ENCODE data around the gene ATP6V0C.
"Not testable (repeated sequence)": the region's sequence is repeated elsewhere in the genome, so short reads cannot be mapped to it uniquely, and the experiment has no call there.

The ATP6V0C gene

GRCh38 chr16:2476345-2476720, 37.4 kb upstream of the ATP6V0C start:
- FAIRE-seq, result no peak
- no peak for TF ChIP-seq CTCF (IDR thresholded peaks at IDR 0.05; ENCODE audit: insufficient read depth, missing control alignments)
- DNase-seq (ENCODE audit: insufficient read length, low spot score), result no peak

GRCh38 chr16:2476741-2477140, 37.0 kb upstream of the ATP6V0C start:
- FAIRE-seq (no peak), DNase-seq (ENCODE audit: insufficient read length, low spot score) (no peak)
- no peak for TF ChIP-seq CTCF (IDR thresholded peaks at IDR 0.05; ENCODE audit: insufficient read depth, missing control alignments)

GRCh38 chr16:2477327-2477726, 36.4 kb upstream of the ATP6V0C start:
- TF ChIP-seq CTCF (IDR thresholded peaks at IDR 0.05; ENCODE audit: insufficient read depth, missing control alignments), result no peak
- no peak for DNase-seq (ENCODE audit: insufficient read length, low spot score)
- FAIRE-seq, result no peak

GRCh38 chr16:2478279-2478678, 35.5 kb upstream of the ATP6V0C start:
- FAIRE-seq (no peak), DNase-seq (ENCODE audit: insufficient read length, low spot score) (no peak)
- no peak for TF ChIP-seq CTCF (IDR thresholded peaks at IDR 0.05; ENCODE audit: insufficient read depth, missing control alignments)

GRCh38 chr16:2479996-2480395, 33.8 kb upstream of the ATP6V0C start:
- not testable (repeated sequence) for FAIRE-seq; DNase-seq (ENCODE audit: insufficient read length, low spot score)

GRCh38 chr16:2480948-2481347, 32.8 kb upstream of the ATP6V0C start:
- DNase-seq (ENCODE audit: insufficient read length, low spot score) (no peak), FAIRE-seq (no peak)
- TF ChIP-seq CTCF (IDR thresholded peaks at IDR 0.05; ENCODE audit: insufficient read depth, missing control alignments), result no peak

- no peak for TF ChIP-seq CTCF (IDR thresholded peaks at IDR 0.05; ENCODE audit: insufficient read depth, missing control alignments)
- DNase-seq (ENCODE audit: insufficient read length, low spot score) (no peak), FAIRE-seq (no peak)
These were observed 32.1 kb upstream of the ATP6V0C start for GRCh38 chr16:2481676-2482075.

- FAIRE-seq (no peak), DNase-seq (ENCODE audit: insufficient read length, low spot score) (no peak)
- TF ChIP-seq CTCF (IDR thresholded peaks at IDR 0.05; ENCODE audit: insufficient read depth, missing control alignments), result no peak
These were observed 31.5 kb upstream of the ATP6V0C start for GRCh38 chr16:2482249-2482648.
